GM23338 (cell line): Measurements from ENCODE around the gene MGRN1. TPM values are rescaled to one million over a fixed set of nuclear protein-coding genes. Genes with fewer than 3 reads are reported as not detected.

Source experiments
- ATAC-seq: fragments of 200-7000 bp; cut with Tn5 transposase; 3 replicates; pipeline ENCODE4 v1.9.1; 2020
- DNase-seq: peaks from one replicate; pipeline ENCODE4 v3.0.0-alpha.2; 2015; ENCODE audit warnings: low spot score
- H2AFZ ChIP-seq: fragments of 200-600 bp; sonication (generic); 2 replicates; pipeline ENCODE4 v1.8.0; 2016; ENCODE audit warnings: antibody characterized with exemption, mild to moderate bottlenecking, moderate library complexity
- H3F3A ChIP-seq: fragments of 200-600 bp; sonication (generic); replicated peaks from 2 replicates; pipeline ENCODE4 v1.8.0; 2017; ENCODE audit warnings: antibody characterized with exemption, mixed run types, low read depth
- H3K27ac ChIP-seq: fragments of 200-600 bp; sonication (generic); 2 replicates; pipeline ENCODE4 v1.6.1; 2016; ENCODE audit warnings: low read depth
- H3K27me3 ChIP-seq: fragments of 200-600 bp; sonication (generic); 2 replicates; pipeline ENCODE4 v1.8.0; 2016; ENCODE audit warnings: mild to moderate bottlenecking, mixed run types, moderate library complexity; ENCODE audit not compliant: insufficient read depth
- H3K36me3 ChIP-seq: fragments of 200-600 bp; sonication (generic); 2 replicates; pipeline ENCODE4 v1.8.0; 2016; ENCODE audit warnings: mild to moderate bottlenecking; ENCODE audit not compliant: insufficient read depth
- H3K4me1 ChIP-seq: fragments of 200-600 bp; sonication (generic); 2 replicates; pipeline ENCODE4 v1.8.0; 2016; ENCODE audit warnings: mild to moderate bottlenecking, moderate library complexity; ENCODE audit not compliant: insufficient read depth
- H3K4me2 ChIP-seq: fragments of 200-600 bp; sonication (generic); 2 replicates; pipeline ENCODE4 v1.7.1; 2017; ENCODE audit warnings: mixed run types
- H3K4me3 ChIP-seq: fragments of 200-600 bp; sonication (generic); 2 replicates; pipeline ENCODE4 v1.6.1; 2016; ENCODE audit warnings: mixed run types
- H3K79me2 ChIP-seq: fragments of 200-600 bp; sonication (generic); replicated peaks from 2 replicates; pipeline ENCODE4 v1.8.0; 2017; ENCODE audit warnings: mild to moderate bottlenecking; ENCODE audit not compliant: insufficient read depth
- H3K9me2 ChIP-seq: fragments of 200-600 bp; sonication (generic); 2 replicates; pipeline ENCODE4 v1.8.0; 2017; ENCODE audit not compliant: insufficient read depth
- H4K20me1 ChIP-seq: fragments of 200-600 bp; sonication (generic); replicated peaks from 2 replicates; pipeline ENCODE4 v1.8.0; 2017; ENCODE audit warnings: mild to moderate bottlenecking; ENCODE audit not compliant: insufficient read depth
- H3K27ac Mint-ChIP-seq: 2 replicates; pipeline ENCODE4 v1.8.0; 2020; ENCODE audit warnings: inconsistent platforms, mild to moderate bottlenecking, moderate library complexity, mixed read lengths
- H3K27me3 Mint-ChIP-seq: 3 replicates; pipeline ENCODE4 v1.8.0; 2022; ENCODE audit warnings: low read depth, mild to moderate bottlenecking, moderate library complexity, mixed read lengths, inconsistent platforms; ENCODE audit not compliant: insufficient read depth, poor library complexity
- H3K36me3 Mint-ChIP-seq: 3 replicates; pipeline ENCODE4 v1.8.0; 2021; ENCODE audit warnings: low read depth, mild to moderate bottlenecking, inconsistent platforms, moderate library complexity, mixed read lengths
- H3K4me1 Mint-ChIP-seq: 3 replicates; pipeline ENCODE4 v1.8.0; 2020; ENCODE audit warnings: mild to moderate bottlenecking, inconsistent platforms, mixed read lengths
- H3K4me3 Mint-ChIP-seq: 3 replicates; pipeline ENCODE4 v1.8.0; 2021; ENCODE audit warnings: moderate library complexity, mild to moderate bottlenecking, inconsistent platforms, mixed read lengths
- H3K9me3 Mint-ChIP-seq: 3 replicates; pipeline ENCODE4 v1.8.0; 2020; ENCODE audit warnings: moderate library complexity, mild to moderate bottlenecking, inconsistent platforms, mixed read lengths
- CTCF ChIP-seq, 2 experiments: fragments of 200-600 bp in 1 of 2; sonication (generic) in 1 of 2; conservative IDR thresholded peaks; 2 replicates each; pipeline versions ENCODE4 v1.5.1 to v1.6.1; 2016 to 2017; ENCODE audit warnings: antibody characterized with exemption in 2 of 2, low read depth in 2 of 2, mild to moderate bottlenecking in 2 of 2, moderate library complexity in 1 of 2
- ETS1 ChIP-seq: IDR thresholded peaks from 2 replicates; pipeline ENCODE4 v1.6.1; 2016; ENCODE audit warnings: antibody characterized with exemption
- EZH2 ChIP-seq: fragments of 200-600 bp; sonication (generic); IDR thresholded peaks from one replicate; pipeline ENCODE4 v1.8.0; 2017; ENCODE audit warnings: antibody characterized with exemption, mild to moderate bottlenecking, low read depth; ENCODE audit not compliant: unreplicated experiment
- EZH2phosphoT487 ChIP-seq: fragments of 200-600 bp; sonication (generic); IDR thresholded peaks from one replicate; pipeline ENCODE4 v1.8.1; 2018; ENCODE audit warnings: antibody characterized with exemption; ENCODE audit not compliant: unreplicated experiment
- NANOG ChIP-seq: IDR thresholded peaks from 2 replicates; pipeline ENCODE4 v1.6.1; 2016; ENCODE audit warnings: antibody characterized with exemption, borderline replicate concordance
- POLR2AphosphoS5 ChIP-seq: IDR thresholded peaks from 2 replicates; pipeline ENCODE4 v1.6.1; 2016; ENCODE audit warnings: antibody characterized with exemption, low read depth
- STAT1 ChIP-seq: IDR thresholded peaks from one replicate; pipeline ENCODE4 v1.6.1; 2016; ENCODE audit warnings: antibody characterized with exemption; ENCODE audit not compliant: unreplicated experiment
- ZNF114 ChIP-seq: fragments of 250-450 bp; sonication (Bioruptor Pico); IDR thresholded peaks from 2 replicates; pipeline ENCODE4 v1.5.0; 2020; ENCODE audit warnings: mild to moderate bottlenecking, moderate library complexity
- polyA plus RNA-seq: library from polyadenylated mRNA; unstranded; fragments of >200 nt; fragmentation: Nextera tagmentation; extraction: Ambion mirVana; gene quantifications from 2 replicates; pipeline ENCODE4 v1.2.1, GENCODE V29; 2016
- total RNA-seq: library from RNA; depleted of rRNA; stranded (reverse); fragments of >200 nt; shearing (Covaris generic); gene quantifications from 2 replicates; pipeline ENCODE4 v1.2.3, GENCODE V29; 2014
- TF ChIP-seq, protein P1 (sequence below): IDR thresholded peaks from one replicate; pipeline ENCODE4 v1.6.1; 2018; ENCODE audit warnings: antibody characterized with exemption; ENCODE audit not compliant: unreplicated experiment
- TF ChIP-seq, protein P2 (sequence below): fragments of 250-450 bp; sonication (Bioruptor Pico); IDR thresholded peaks from 2 replicates; pipeline ENCODE4 v1.5.0; 2020; ENCODE audit warnings: mild to moderate bottlenecking, moderate library complexity

MGRN1 gene
- total and polyA plus RNA-seq, 2 experiments from 2014 or later, result 13.1 to 71.8 TPM

DNA sequence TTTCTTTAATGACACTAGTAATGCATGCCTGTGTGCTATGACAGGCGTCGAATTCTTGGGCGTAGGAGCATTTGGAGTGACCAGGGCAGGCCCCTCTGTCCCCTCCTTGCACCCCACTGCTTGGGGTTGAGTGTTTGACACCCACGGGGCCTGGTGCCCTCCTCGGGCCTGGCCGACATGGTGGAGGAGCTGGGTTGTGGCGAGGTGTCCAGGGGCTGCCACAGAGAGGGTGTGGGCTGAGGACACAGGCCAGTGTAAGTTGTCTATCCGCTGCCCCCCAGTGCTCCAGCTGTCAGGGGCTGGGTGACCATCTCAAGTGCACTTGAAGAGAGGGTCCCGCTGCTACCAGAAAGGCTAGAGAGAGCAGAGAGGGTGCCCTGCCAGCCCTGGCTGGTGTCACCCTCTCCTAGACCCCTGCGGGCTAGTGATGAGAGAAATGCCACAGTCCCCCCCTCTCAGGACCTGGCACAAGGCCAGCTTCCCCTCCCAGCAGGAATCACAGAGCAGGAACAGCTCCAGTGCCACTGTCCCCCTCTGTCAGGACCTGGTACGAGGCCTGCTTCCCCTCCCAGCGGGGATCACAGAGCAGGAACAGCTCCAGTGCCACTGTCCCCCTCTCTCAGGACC is 30.5 kb downstream of the MGRN1 start (continued):
- TF ChIP-seq, protein P1, sequence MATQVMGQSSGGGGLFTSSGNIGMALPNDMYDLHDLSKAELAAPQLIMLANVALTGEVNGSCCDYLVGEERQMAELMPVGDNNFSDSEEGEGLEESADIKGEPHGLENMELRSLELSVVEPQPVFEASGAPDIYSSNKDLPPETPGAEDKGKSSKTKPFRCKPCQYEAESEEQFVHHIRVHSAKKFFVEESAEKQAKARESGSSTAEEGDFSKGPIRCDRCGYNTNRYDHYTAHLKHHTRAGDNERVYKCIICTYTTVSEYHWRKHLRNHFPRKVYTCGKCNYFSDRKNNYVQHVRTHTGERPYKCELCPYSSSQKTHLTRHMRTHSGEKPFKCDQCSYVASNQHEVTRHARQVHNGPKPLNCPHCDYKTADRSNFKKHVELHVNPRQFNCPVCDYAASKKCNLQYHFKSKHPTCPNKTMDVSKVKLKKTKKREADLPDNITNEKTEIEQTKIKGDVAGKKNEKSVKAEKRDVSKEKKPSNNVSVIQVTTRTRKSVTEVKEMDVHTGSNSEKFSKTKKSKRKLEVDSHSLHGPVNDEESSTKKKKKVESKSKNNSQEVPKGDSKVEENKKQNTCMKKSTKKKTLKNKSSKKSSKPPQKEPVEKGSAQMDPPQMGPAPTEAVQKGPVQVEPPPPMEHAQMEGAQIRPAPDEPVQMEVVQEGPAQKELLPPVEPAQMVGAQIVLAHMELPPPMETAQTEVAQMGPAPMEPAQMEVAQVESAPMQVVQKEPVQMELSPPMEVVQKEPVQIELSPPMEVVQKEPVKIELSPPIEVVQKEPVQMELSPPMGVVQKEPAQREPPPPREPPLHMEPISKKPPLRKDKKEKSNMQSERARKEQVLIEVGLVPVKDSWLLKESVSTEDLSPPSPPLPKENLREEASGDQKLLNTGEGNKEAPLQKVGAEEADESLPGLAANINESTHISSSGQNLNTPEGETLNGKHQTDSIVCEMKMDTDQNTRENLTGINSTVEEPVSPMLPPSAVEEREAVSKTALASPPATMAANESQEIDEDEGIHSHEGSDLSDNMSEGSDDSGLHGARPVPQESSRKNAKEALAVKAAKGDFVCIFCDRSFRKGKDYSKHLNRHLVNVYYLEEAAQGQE, result no peak
- no peak for TF ChIP-seq ETS1

GRCh38 chr16:4655801-4656200 is 31.2 kb downstream of the MGRN1 start:
- DNase-seq, result no peak
- Mint-ChIP-seq H3K36me3 (peaks cover 19% of the 10 kb centered on the region), H3K9me3 (no peaks in the 10 kb centered on the region), H3K4me1 (no peaks in the 10 kb centered on the region), H3K27me3 (peaks cover 2% of the 10 kb centered on the region), H3K4me3 (no peak overlapping the region), H3K27ac (no peak overlapping the region)
- H3K4me2 ChIP-seq, result no peak overlapping the region
- H3F3A ChIP-seq, result no peaks in the 10 kb centered on the region
- H2AFZ ChIP-seq, result no peak overlapping the region
- no peaks in the 10 kb centered on the region for H3K79me2 ChIP-seq
- no peak for ATAC-seq
- H3K27me3 ChIP-seq, result no peaks in the 10 kb centered on the region
- H3K27ac ChIP-seq, result no peak overlapping the region
- H3K4me1 ChIP-seq, result no peaks in the 10 kb centered on the region
- H4K20me1 ChIP-seq, result 0 out of 2 replicates have a peak, but pooled peaks cover 3% of the 10 kb centered on the region
- no peak overlapping the region for H3K4me3 ChIP-seq
- H3K9me2 ChIP-seq, result no peaks in the 10 kb centered on the region
- H3K36me3 ChIP-seq, result no peaks in the 10 kb centered on the region
- TF ChIP-seq EZH2 (no peak), POLR2AphosphoS5 (no peak), ZNF114 (CRISPR knock-in tag) (no peak), ETS1 (no peak), STAT1 (no peak), NANOG (no peak), EZH2phosphoT487 (no peak), CTCF (conservative IDR thresholded peaks at IDR 0.05; ENCODE audit: low read depth in 2 of 2) (no peak)
- TF ChIP-seq, protein P2, sequence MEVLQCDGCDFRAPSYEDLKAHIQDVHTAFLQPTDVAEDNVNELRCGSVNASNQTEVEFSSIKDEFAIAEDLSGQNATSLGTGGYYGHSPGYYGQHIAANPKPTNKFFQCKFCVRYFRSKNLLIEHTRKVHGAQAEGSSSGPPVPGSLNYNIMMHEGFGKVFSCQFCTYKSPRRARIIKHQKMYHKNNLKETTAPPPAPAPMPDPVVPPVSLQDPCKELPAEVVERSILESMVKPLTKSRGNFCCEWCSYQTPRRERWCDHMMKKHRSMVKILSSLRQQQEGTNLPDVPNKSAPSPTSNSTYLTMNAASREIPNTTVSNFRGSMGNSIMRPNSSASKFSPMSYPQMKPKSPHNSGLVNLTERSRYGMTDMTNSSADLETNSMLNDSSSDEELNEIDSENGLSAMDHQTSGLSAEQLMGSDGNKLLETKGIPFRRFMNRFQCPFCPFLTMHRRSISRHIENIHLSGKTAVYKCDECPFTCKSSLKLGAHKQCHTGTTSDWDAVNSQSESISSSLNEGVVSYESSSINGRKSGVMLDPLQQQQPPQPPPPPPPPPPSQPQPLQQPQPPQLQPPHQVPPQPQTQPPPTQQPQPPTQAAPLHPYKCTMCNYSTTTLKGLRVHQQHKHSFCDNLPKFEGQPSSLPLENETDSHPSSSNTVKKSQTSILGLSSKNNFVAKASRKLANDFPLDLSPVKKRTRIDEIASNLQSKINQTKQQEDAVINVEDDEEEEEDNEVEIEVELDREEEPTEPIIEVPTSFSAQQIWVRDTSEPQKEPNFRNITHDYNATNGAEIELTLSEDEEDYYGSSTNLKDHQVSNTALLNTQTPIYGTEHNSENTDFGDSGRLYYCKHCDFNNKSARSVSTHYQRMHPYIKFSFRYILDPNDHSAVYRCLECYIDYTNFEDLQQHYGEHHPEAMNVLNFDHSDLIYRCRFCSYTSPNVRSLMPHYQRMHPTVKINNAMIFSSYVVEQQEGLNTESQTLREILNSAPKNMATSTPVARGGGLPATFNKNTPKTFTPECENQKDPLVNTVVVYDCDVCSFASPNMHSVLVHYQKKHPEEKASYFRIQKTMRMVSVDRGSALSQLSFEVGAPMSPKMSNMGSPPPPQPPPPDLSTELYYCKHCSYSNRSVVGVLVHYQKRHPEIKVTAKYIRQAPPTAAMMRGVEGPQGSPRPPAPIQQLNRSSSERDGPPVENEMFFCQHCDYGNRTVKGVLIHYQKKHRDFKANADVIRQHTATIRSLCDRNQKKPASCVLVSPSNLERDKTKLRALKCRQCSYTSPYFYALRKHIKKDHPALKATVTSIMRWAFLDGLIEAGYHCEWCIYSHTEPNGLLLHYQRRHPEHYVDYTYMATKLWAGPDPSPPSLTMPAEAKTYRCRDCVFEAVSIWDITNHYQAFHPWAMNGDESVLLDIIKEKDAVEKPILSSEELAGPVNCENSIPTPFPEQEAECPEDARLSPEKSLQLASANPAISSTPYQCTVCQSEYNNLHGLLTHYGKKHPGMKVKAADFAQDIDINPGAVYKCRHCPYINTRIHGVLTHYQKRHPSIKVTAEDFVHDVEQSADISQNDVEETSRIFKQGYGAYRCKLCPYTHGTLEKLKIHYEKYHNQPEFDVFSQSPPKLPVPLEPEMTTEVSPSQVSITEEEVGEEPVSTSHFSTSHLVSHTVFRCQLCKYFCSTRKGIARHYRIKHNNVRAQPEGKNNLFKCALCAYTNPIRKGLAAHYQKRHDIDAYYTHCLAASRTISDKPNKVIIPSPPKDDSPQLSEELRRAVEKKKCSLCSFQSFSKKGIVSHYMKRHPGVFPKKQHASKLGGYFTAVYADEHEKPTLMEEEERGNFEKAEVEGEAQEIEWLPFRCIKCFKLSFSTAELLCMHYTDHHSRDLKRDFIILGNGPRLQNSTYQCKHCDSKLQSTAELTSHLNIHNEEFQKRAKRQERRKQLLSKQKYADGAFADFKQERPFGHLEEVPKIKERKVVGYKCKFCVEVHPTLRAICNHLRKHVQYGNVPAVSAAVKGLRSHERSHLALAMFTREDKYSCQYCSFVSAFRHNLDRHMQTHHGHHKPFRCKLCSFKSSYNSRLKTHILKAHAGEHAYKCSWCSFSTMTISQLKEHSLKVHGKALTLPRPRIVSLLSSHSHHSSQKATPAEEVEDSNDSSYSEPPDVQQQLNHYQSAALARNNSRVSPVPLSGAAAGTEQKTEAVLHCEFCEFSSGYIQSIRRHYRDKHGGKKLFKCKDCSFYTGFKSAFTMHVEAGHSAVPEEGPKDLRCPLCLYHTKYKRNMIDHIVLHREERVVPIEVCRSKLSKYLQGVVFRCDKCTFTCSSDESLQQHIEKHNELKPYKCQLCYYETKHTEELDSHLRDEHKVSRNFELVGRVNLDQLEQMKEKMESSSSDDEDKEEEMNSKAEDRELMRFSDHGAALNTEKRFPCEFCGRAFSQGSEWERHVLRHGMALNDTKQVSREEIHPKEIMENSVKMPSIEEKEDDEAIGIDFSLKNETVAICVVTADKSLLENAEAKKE (CRISPR knock-in tag), result no peak
